Stimulated activated CD4-positive, alpha-beta T cell treated with anti-CD3 and anti-CD28 coated beads, Interleukin-4, amount 100 ng/mL, for 4 hours (primary cell): ENCODE data around the gene MARCHF9.
"Not testable (repeated sequence)": the region's sequence is repeated elsewhere in the genome, so short reads cannot be mapped to it uniquely, and the experiment has no call there.

Experiments
- DNase-seq, 2 experiments: peaks; one replicate each; pipeline ENCODE4 v3.0.0-alpha.2; 2020

Gene MARCHF9

GRCh38 chr12:57754411-57755193, at the start of gene MARCHF9:
TSS of gene MARCHF9 (plus strand) at chr12:57755103. CDS start at chr12:57755529, 426 bp downstream.
- peak; percentile 81 to 87 for DNase-seq

GRCh38 chr12:57707250-57707649, 47.7 kb upstream of the MARCHF9 start:
- no peak for DNase-seq

- DNase-seq = no peak
Measured at GRCh38 chr12:57708296-57708695, 46.6 kb upstream of the MARCHF9 start.

- no peak for DNase-seq
Measured at GRCh38 chr12:57712701-57713100, 42.2 kb upstream of the MARCHF9 start.

- DNase-seq = no peak
Measured at GRCh38 chr12:57713209-57713608, 41.7 kb upstream of the MARCHF9 start.

- DNase-seq = not testable (repeated sequence)
Measured at GRCh38 chr12:57715036-57715748, 39.7 kb upstream of the MARCHF9 start.

GRCh38 chr12:57715786-57716185, 39.1 kb upstream of the MARCHF9 start:
- no peak for DNase-seq

- no peak for DNase-seq
Measured at GRCh38 chr12:57716305-57716704, 38.6 kb upstream of the MARCHF9 start.

GRCh38 chr12:57717131-57717530, 37.8 kb upstream of the MARCHF9 start:
- DNase-seq = no peak

GRCh38 chr12:57717846-57718640, 36.9 kb upstream of the MARCHF9 start:
- no peak for DNase-seq

- no peak for DNase-seq
Measured at GRCh38 chr12:57718641-57719528, 36.0 kb upstream of the MARCHF9 start.

- DNase-seq = no peak
Measured at GRCh38 chr12:57719777-57720605, 34.9 kb upstream of the MARCHF9 start.

GRCh38 chr12:57720606-57721595, 34.0 kb upstream of the MARCHF9 start:
- DNase-seq = no peak

- not testable (repeated sequence) for DNase-seq
Measured at GRCh38 chr12:57721846-57722608, 32.9 kb upstream of the MARCHF9 start.

- no peak for DNase-seq
Measured at GRCh38 chr12:57722716-57723629, 31.9 kb upstream of the MARCHF9 start.

GRCh38 chr12:57723630-57723962, 31.3 kb upstream of the MARCHF9 start:
- no peak for DNase-seq

GRCh38 chr12:57724003-57724935, 30.6 kb upstream of the MARCHF9 start:
- DNase-seq = no peak
